ENCODE measurements around the gene LIN54. TPM values are rescaled to one million over a fixed set of nuclear protein-coding genes. Genes with fewer than 3 reads are reported as not detected.

The LIN54 gene
- polyA plus RNA-seq, 1 donor (not counting 4 experiments of a cell fraction or from before 2014, with no cell fraction given) = 8.1 TPM

DNA sequence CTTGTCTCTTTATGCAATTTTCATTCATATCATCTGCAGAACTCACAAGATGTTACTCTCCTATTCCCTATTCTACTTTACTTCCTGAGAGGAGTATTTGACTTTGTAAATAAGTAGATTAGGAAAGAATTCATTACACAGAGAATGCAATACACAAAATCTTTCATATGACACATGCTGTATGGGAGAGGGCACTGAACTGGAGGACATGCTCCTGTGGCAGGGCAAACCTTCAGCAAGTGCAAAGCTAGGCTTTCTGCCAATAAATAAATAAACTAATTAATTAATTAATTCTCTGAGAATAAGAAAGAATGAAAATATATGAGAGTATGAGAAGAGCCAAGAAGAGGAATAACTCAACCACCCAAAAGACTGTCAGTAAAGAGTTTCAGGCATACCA, 76.2 kb downstream of the LIN54 start:
- no peak overlapping the region for H3K27ac ChIP-seq (ENCODE audit: control insufficient read depth, insufficient read depth, low read length)
- H4K20me1 ChIP-seq (ENCODE audit: control insufficient read depth, extremely low read depth, insufficient read depth, low read length) = no peaks in the 10 kb centered on the region
- H3K79me2 ChIP-seq (ENCODE audit: control insufficient read depth, insufficient read depth, low read length) = no peaks in the 10 kb centered on the region
- H3K4me3 ChIP-seq (ENCODE audit: control insufficient read depth in 2 of 3, extremely low read depth in 1 of 3, insufficient read depth in 2 of 3, low read depth in 1 of 3, low read length in 3 of 3) = no peak overlapping the region
- no peak overlapping the region for H3K9ac ChIP-seq (ENCODE audit: control insufficient read depth, extremely low read depth, insufficient read depth, low read length)
- TF ChIP-seq EZH2 (IDR thresholded peaks at IDR 0.05; ENCODE audit: low read length) = no peak
- TF ChIP-seq, protein P1, sequence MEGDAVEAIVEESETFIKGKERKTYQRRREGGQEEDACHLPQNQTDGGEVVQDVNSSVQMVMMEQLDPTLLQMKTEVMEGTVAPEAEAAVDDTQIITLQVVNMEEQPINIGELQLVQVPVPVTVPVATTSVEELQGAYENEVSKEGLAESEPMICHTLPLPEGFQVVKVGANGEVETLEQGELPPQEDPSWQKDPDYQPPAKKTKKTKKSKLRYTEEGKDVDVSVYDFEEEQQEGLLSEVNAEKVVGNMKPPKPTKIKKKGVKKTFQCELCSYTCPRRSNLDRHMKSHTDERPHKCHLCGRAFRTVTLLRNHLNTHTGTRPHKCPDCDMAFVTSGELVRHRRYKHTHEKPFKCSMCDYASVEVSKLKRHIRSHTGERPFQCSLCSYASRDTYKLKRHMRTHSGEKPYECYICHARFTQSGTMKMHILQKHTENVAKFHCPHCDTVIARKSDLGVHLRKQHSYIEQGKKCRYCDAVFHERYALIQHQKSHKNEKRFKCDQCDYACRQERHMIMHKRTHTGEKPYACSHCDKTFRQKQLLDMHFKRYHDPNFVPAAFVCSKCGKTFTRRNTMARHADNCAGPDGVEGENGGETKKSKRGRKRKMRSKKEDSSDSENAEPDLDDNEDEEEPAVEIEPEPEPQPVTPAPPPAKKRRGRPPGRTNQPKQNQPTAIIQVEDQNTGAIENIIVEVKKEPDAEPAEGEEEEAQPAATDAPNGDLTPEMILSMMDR (optimal IDR thresholded peaks at IDR 0.05 in 1 of 3, IDR thresholded peaks at IDR 0.05 in 1 of 3, conservative IDR thresholded peaks at IDR 0.05 in 1 of 3; ENCODE audit: extremely low read depth in 1 of 3, insufficient read depth in 2 of 3, low read length in 3 of 3) = no peak
- no peaks in the 10 kb centered on the region for H3K9me3 ChIP-seq (ENCODE audit: control insufficient read depth, low read depth, low read length)
- no peaks in the 10 kb centered on the region for H3K4me1 ChIP-seq (ENCODE audit: control insufficient read depth, extremely low read depth, insufficient read depth, low read length)
- peaks cover 2 to 5% of the 10 kb centered on the region in 2 experiments for H3K36me3 ChIP-seq (ENCODE audit: control insufficient read depth in 2 of 2, extremely low read depth in 1 of 2, insufficient read depth in 2 of 2, low read length in 2 of 2)
- FAIRE-seq (no peak), DNase-seq (ENCODE audit: low read depth, low spot score) (no peak)
- H2AFZ ChIP-seq (ENCODE audit: control insufficient read depth, low read length) = no peak overlapping the region
- H3K9me1 ChIP-seq (ENCODE audit: control insufficient read depth, extremely low read depth, insufficient read depth, low read length) = no peaks in the 10 kb centered on the region
- dilution Hi-C loops (cut with MboI; ENCODE audit: extremely low pct_ligation_motif_present, low sequenced_read_pairs) = no loop called here
- no peaks in the 10 kb centered on the region for H3K27me3 ChIP-seq (ENCODE audit: control insufficient read depth, extremely low read depth, insufficient read depth, low read length)
- no peak overlapping the region for H3K4me2 ChIP-seq (ENCODE audit: control insufficient read depth, extremely low read depth, insufficient read depth, low read depth, low read length)

DNA sequence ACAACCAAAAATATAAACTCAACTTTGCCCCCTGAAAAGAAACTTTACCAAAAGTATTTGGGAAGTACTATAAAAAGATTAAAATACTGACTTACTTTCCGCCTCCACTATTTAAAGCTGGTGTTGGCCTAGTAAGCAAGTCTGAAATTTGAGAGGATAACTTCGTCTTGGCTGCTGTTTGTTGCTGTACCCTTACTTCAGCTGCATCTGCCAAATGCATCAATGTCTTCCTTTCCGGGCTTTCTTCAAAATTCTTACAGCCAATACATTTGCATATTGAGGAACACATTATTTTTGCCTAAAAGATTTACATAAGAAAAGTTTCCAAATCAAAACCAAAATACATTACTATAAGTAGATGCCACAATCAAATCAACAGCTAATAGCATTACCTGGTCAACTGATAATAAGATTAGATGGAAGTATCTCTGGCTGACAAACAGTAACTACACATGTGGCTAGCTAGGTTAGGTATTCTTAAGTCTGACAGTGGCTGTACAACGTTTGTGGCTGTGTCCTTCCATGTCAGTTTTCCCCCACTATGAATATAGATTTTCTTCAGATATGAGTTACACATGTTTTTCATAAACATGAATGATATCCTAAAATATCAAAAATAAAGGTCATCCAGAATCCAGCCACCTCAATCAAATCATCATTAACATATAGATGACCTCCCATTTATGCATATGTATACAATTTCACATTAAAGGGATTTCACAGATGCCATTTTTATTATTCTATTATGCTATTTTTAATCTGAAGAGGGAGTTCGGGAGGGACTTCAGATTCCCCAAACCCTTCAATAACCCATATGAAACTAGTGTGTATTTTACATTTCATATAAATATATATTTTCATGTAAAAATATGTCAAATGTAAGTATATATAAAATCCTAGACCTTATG, 79.5 kb downstream of the LIN54 start:
- Histone ChIP-seq H3K4me2 (ENCODE audit: control insufficient read depth, extremely low read depth, insufficient read depth, low read depth, low read length) (no peak overlapping the region), H3K4me1 (ENCODE audit: control insufficient read depth, extremely low read depth, insufficient read depth, low read length) (no peaks in the 10 kb centered on the region), H3K4me3 (ENCODE audit: control insufficient read depth in 2 of 3, extremely low read depth in 1 of 3, insufficient read depth in 2 of 3, low read depth in 1 of 3, low read length in 3 of 3) (no peak overlapping the region), H4K20me1 (ENCODE audit: control insufficient read depth, extremely low read depth, insufficient read depth, low read length) (no peaks in the 10 kb centered on the region), H3K36me3 (ENCODE audit: control insufficient read depth in 2 of 2, extremely low read depth in 1 of 2, insufficient read depth in 2 of 2, low read length in 2 of 2) (peaks cover 1 to 3% of the 10 kb centered on the region in 2 experiments), H3K27me3 (ENCODE audit: control insufficient read depth, extremely low read depth, insufficient read depth, low read length) (no peaks in the 10 kb centered on the region), H3K9ac (ENCODE audit: control insufficient read depth, extremely low read depth, insufficient read depth, low read length) (no peak overlapping the region), H3K79me2 (ENCODE audit: control insufficient read depth, insufficient read depth, low read length) (no peaks in the 10 kb centered on the region), H3K27ac (ENCODE audit: control insufficient read depth, insufficient read depth, low read length) (no peak overlapping the region), H3K9me1 (ENCODE audit: control insufficient read depth, extremely low read depth, insufficient read depth, low read length) (no peaks in the 10 kb centered on the region), H2AFZ (ENCODE audit: control insufficient read depth, low read length) (no peak overlapping the region), H3K9me3 (ENCODE audit: control insufficient read depth, low read depth, low read length) (no peaks in the 10 kb centered on the region)
- TF ChIP-seq EZH2 (IDR thresholded peaks at IDR 0.05; ENCODE audit: low read length) = no peak
- TF ChIP-seq, protein P1 (optimal IDR thresholded peaks at IDR 0.05 in 1 of 3, IDR thresholded peaks at IDR 0.05 in 1 of 3, conservative IDR thresholded peaks at IDR 0.05 in 1 of 3; ENCODE audit: extremely low read depth in 1 of 3, insufficient read depth in 2 of 3, low read length in 3 of 3) = no peak
- dilution Hi-C loops (cut with MboI; ENCODE audit: extremely low pct_ligation_motif_present, low sequenced_read_pairs) = no loop called here
- DNase-seq (ENCODE audit: low read depth, low spot score) = no peak
- FAIRE-seq = no peak
